ENCODE measurements around the gene MED9.

MED9 gene

DNA sequence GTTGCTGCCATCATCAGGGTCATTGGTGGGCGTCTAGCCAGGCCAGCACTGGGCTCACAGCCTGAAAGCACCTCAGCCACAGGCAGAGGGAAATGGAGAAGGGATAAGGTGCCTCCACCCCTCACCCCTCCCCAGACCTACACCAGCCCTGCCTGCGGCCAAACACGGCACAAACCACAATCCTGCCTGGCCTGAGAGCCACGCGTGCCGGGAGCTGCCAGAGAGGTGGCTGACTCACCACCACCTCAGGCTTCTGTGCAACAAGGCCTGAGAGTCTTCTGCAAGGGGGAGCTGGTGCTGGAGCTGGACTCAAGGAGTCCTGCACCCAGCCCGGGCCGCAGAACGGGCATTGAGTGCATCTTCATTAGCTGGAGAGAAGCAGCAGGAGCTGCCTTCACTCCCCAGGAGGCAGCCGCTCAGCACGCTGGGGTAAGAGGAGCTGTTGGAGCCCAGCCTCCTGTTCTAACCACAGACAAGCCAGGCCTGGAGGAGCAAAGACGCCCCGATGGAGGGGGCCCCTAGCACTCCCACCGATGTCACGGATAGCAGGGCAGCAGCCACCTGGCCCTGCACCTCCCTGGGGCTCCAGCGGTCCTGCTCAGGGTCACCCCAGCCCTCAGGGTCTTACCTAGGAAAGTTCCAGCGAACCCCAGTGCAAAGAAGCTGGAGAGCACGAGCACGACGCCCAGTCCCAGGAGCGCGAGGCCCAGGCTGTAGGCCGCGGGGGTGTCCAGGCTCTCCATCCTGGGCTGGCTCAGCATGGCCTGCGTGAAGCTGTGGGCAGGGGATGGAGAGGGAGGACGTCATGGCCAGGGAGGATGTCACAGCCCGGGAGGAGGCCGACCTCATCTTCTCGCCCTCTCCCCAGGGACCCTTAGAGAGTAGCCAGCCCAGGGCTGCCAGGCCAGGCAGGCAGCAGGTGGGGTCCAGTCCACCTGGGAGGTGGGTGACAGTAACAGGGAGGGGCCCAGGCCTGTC, 35.4 kb downstream of the MED9 start:
- Histone ChIP-seq H3K27ac (ENCODE audit: low read length) (peak overlapping the region; percentile 45), H3K9ac (ENCODE audit: low read depth, low read length) (no peak overlapping the region)

DNA sequence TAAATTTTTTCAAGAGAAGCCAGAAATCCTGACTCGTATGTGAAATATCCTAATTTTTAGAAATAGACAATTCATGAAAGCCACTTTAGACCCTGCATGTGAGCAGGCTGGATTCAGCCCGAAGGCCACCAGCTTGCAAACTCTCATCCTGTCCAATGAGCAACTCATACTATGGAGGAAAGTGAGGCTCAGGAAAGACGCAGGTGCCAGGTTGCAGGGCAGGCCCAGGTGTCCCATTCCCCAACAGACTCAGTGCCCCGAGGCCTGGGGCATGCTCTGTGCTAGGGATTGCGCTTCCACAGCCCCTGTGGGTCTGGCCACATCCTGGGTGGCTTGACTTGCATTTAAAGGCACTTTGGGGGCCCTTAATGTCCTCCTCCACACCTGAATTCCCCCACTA, 36.1 kb downstream of the MED9 start:
- Histone ChIP-seq H3K4me3 (ENCODE audit: low read depth in 1 of 2, low read length in 2 of 2) (no peak overlapping the region), H3K27ac (ENCODE audit: low read length) (peak overlapping the region; percentile 45), H3K27me3 (ENCODE audit: insufficient read depth, low read length, poor library complexity) (no peaks in the 10 kb centered on the region), H3K79me2 (ENCODE audit: insufficient read depth, low read length) (no peaks in the 10 kb centered on the region), H3K9ac (ENCODE audit: low read depth, low read length) (no peak overlapping the region), H3K4me2 (ENCODE audit: insufficient read depth, low read length) (no peak overlapping the region), H2AFZ (ENCODE audit: low read depth, low read length) (no peak overlapping the region), H3K9me3 (ENCODE audit: insufficient read depth, low read length, severe bottlenecking) (no peaks in the 10 kb centered on the region), H3K4me1 (ENCODE audit: insufficient read depth, low read length) (peaks cover 13% of the 10 kb centered on the region), H3K36me3 (ENCODE audit: insufficient read depth, low read length) (no peaks in the 10 kb centered on the region), H4K20me1 (ENCODE audit: insufficient read depth, low read length) (no peaks in the 10 kb centered on the region)
- ATAC-seq (ENCODE audit: insufficient read depth, low read depth) (no peak), DNase-seq (no peak)
- TF ChIP-seq, protein P1, sequence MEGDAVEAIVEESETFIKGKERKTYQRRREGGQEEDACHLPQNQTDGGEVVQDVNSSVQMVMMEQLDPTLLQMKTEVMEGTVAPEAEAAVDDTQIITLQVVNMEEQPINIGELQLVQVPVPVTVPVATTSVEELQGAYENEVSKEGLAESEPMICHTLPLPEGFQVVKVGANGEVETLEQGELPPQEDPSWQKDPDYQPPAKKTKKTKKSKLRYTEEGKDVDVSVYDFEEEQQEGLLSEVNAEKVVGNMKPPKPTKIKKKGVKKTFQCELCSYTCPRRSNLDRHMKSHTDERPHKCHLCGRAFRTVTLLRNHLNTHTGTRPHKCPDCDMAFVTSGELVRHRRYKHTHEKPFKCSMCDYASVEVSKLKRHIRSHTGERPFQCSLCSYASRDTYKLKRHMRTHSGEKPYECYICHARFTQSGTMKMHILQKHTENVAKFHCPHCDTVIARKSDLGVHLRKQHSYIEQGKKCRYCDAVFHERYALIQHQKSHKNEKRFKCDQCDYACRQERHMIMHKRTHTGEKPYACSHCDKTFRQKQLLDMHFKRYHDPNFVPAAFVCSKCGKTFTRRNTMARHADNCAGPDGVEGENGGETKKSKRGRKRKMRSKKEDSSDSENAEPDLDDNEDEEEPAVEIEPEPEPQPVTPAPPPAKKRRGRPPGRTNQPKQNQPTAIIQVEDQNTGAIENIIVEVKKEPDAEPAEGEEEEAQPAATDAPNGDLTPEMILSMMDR (IDR thresholded peaks at IDR 0.05; ENCODE audit: borderline replicate concordance, extremely low read depth, low read length, poor library complexity, severe bottlenecking) = no peak
- no peak for TF ChIP-seq EZH2 (IDR thresholded peaks at IDR 0.05; ENCODE audit: borderline replicate concordance, low read depth, low read length, severe bottlenecking)

More for the DNA sequence above, 35.4 kb downstream of the MED9 start:
- H3K9me3 ChIP-seq (ENCODE audit: insufficient read depth, low read length, severe bottlenecking) = no peaks in the 10 kb centered on the region
- peaks cover 13% of the 10 kb centered on the region for H3K4me1 ChIP-seq (ENCODE audit: insufficient read depth, low read length)
- no peaks in the 10 kb centered on the region for H3K79me2 ChIP-seq (ENCODE audit: insufficient read depth, low read length)
- no peaks in the 10 kb centered on the region for H3K36me3 ChIP-seq (ENCODE audit: insufficient read depth, low read length)
- no peaks in the 10 kb centered on the region for H3K27me3 ChIP-seq (ENCODE audit: insufficient read depth, low read length, poor library complexity)
- no peak overlapping the region for H3K4me2 ChIP-seq (ENCODE audit: insufficient read depth, low read length)
- no peak overlapping the region for H2AFZ ChIP-seq (ENCODE audit: low read depth, low read length)
- TF ChIP-seq, protein P1 (IDR thresholded peaks at IDR 0.05; ENCODE audit: borderline replicate concordance, extremely low read depth, low read length, poor library complexity, severe bottlenecking) = no peak
- no peak for TF ChIP-seq EZH2 (IDR thresholded peaks at IDR 0.05; ENCODE audit: borderline replicate concordance, low read depth, low read length, severe bottlenecking)
- H3K4me3 ChIP-seq (ENCODE audit: low read depth in 1 of 2, low read length in 2 of 2) = no peak overlapping the region
- ATAC-seq (ENCODE audit: insufficient read depth, low read depth) (no peak), DNase-seq (no peak)
- no peaks in the 10 kb centered on the region for H4K20me1 ChIP-seq (ENCODE audit: insufficient read depth, low read length)

DNA sequence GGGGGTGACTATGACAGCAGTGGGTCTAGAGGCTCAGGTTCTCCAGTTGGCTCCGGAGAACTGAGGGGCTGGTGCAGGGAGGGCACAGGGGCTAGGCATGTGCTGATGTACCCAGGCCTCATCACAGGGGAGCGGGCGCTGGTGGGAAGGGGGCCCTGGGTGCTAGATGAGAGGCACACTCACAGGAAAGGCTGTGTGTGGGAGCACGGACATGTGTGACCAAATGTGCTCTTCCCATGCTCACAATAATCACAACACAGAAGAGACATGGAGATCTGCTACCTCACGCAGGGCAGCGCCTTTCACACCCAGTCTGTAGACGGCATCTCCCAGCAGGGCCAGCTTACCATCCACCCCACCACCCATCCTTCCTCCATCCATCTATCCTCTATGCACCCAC, 36.8 kb downstream of the MED9 start:
- DNase-seq (no peak), ATAC-seq (ENCODE audit: insufficient read depth, low read depth) (no peak)
- no peaks in the 10 kb centered on the region for H3K9me3 ChIP-seq (ENCODE audit: insufficient read depth, low read length, severe bottlenecking)
- no peak overlapping the region for H3K27ac ChIP-seq (ENCODE audit: low read length)
- no peak overlapping the region for H3K9ac ChIP-seq (ENCODE audit: low read depth, low read length)
- no peak overlapping the region for H2AFZ ChIP-seq (ENCODE audit: low read depth, low read length)
- peaks cover 13% of the 10 kb centered on the region for H3K4me1 ChIP-seq (ENCODE audit: insufficient read depth, low read length)
- H4K20me1 ChIP-seq (ENCODE audit: insufficient read depth, low read length) = 0 out of 2 replicates have a peak, but pooled peaks cover 3% of the 10 kb centered on the region
- H3K27me3 ChIP-seq (ENCODE audit: insufficient read depth, low read length, poor library complexity) = no peaks in the 10 kb centered on the region
- no peaks in the 10 kb centered on the region for H3K79me2 ChIP-seq (ENCODE audit: insufficient read depth, low read length)
- TF ChIP-seq, protein P1 (IDR thresholded peaks at IDR 0.05; ENCODE audit: borderline replicate concordance, extremely low read depth, low read length, poor library complexity, severe bottlenecking) = no peak
- TF ChIP-seq EZH2 (IDR thresholded peaks at IDR 0.05; ENCODE audit: borderline replicate concordance, low read depth, low read length, severe bottlenecking) = no peak
- H3K4me2 ChIP-seq (ENCODE audit: insufficient read depth, low read length) = no peak overlapping the region
- 0 out of 2 replicates have a peak, but pooled peaks cover 2% of the 10 kb centered on the region for H3K36me3 ChIP-seq (ENCODE audit: insufficient read depth, low read length)
- no peak overlapping the region for H3K4me3 ChIP-seq (ENCODE audit: low read depth in 1 of 2, low read length in 2 of 2)
